Fibroblast of lung (primary cell): ENCODE measurements around the gene PLEKHA8. TPM values are rescaled to one million over a fixed set of nuclear protein-coding genes. Genes with fewer than 3 reads are reported as not detected.

ENCODE experiments used
- DNase-seq, 2 donors: peaks; one replicate each; pipeline versions ENCODE4 v3.0.0 to v3.0.0-alpha.2; 2010; ENCODE audit warnings: low read depth in 2 of 2
- H2AFZ ChIP-seq: 2 replicates; pipeline ENCODE4 v1.5.1; 2012; ENCODE audit warnings: low read length, control low read depth, inconsistent platforms
- H3K27ac ChIP-seq: 2 replicates; pipeline ENCODE4 v1.5.1; 2011; ENCODE audit warnings: low read length, control low read depth; ENCODE audit not compliant: insufficient read depth
- H3K27me3 ChIP-seq: 2 replicates; pipeline ENCODE4 v1.5.1; 2011; ENCODE audit warnings: mild to moderate bottlenecking, low read length; ENCODE audit not compliant: control insufficient read depth, insufficient read depth
- H3K36me3 ChIP-seq: 2 replicates; pipeline ENCODE4 v1.5.1; 2011; ENCODE audit warnings: low read length; ENCODE audit not compliant: control insufficient read depth, insufficient read depth
- H3K4me1 ChIP-seq: 2 replicates; pipeline ENCODE4 v1.5.1; 2011; ENCODE audit warnings: low read length; ENCODE audit not compliant: control insufficient read depth, insufficient read depth; ENCODE audit errors: extremely low read depth
- H3K4me2 ChIP-seq: 2 replicates; pipeline ENCODE4 v1.5.1; 2011; ENCODE audit warnings: low read length, control low read depth; ENCODE audit not compliant: insufficient read depth; ENCODE audit errors: extremely low read depth
- H3K4me3 ChIP-seq, 4 experiments: fragments of 200-600 bp in 1 of 4; sonication (generic) in 1 of 4; replicated peaks in 1 of 4; 2 replicates each; pipeline ENCODE4 v1.5.1; 2011 to 2016; ENCODE audit warnings: low read length in 4 of 4, low read depth in 3 of 4, mild to moderate bottlenecking in 3 of 4, control low read depth in 2 of 4, inconsistent platforms in 1 of 4, mixed read lengths in 1 of 4; ENCODE audit not compliant: insufficient read depth in 1 of 4; ENCODE audit errors: control extremely low read depth in 1 of 4
- H3K79me2 ChIP-seq: 2 replicates; pipeline ENCODE4 v1.5.1; 2012; ENCODE audit warnings: mild to moderate bottlenecking, low read length, inconsistent platforms; ENCODE audit not compliant: control insufficient read depth, insufficient read depth
- H3K9ac ChIP-seq: 2 replicates; pipeline ENCODE4 v1.5.1; 2011; ENCODE audit warnings: mild to moderate bottlenecking, low read length, control low read depth; ENCODE audit not compliant: insufficient read depth
- H3K9me3 ChIP-seq: 2 replicates; pipeline ENCODE4 v1.5.1; 2012; ENCODE audit warnings: low read depth, low read length; ENCODE audit not compliant: control insufficient read depth, insufficient read depth
- H4K20me1 ChIP-seq: 2 replicates; pipeline ENCODE4 v1.5.1; 2011; ENCODE audit warnings: low read length; ENCODE audit not compliant: control insufficient read depth, insufficient read depth; ENCODE audit errors: extremely low read depth
- EZH2 ChIP-seq: IDR thresholded peaks from 2 replicates; pipeline ENCODE4 v1.5.1; 2012; ENCODE audit warnings: low read length, control low read depth, mild to moderate bottlenecking; ENCODE audit errors: missing control alignments
- polyA plus RNA-seq, 2 donors: library from polyadenylated mRNA; depleted of rRNA in 1 of 2; stranded (reverse) in 1 of 2; unstranded in 1 of 2; fragments of >200 nt; gene quantifications; 2 replicates each; pipeline ENCODE4 v1.2.1, GENCODE V29; 2011 to 2012; ENCODE audit warnings: missing spikeins in 1 of 2
- total RNA-seq: library from RNA; depleted of rRNA; stranded (reverse); fragments of >200 nt; gene quantifications from 2 replicates; pipeline ENCODE4 v1.2.1, GENCODE V29; 2014
- TF ChIP-seq, protein P1 (sequence below), 2 donors: IDR thresholded peaks in 1 of 2; conservative IDR thresholded peaks in 1 of 2; 1 replicate in 1 of 2; 2 replicates in 1 of 2; pipeline ENCODE4 v1.5.1; 2011 to 2012; ENCODE audit warnings: low read length in 2 of 2, control low read depth in 1 of 2, inconsistent platforms in 1 of 2, low read depth in 1 of 2, mild to moderate bottlenecking in 1 of 2

Gene PLEKHA8
- total and polyA plus RNA-seq, 2 donors (not counting 1 experiment from before 2014, with no cell fraction given) = 9.5 to 15.5 TPM

DNA sequence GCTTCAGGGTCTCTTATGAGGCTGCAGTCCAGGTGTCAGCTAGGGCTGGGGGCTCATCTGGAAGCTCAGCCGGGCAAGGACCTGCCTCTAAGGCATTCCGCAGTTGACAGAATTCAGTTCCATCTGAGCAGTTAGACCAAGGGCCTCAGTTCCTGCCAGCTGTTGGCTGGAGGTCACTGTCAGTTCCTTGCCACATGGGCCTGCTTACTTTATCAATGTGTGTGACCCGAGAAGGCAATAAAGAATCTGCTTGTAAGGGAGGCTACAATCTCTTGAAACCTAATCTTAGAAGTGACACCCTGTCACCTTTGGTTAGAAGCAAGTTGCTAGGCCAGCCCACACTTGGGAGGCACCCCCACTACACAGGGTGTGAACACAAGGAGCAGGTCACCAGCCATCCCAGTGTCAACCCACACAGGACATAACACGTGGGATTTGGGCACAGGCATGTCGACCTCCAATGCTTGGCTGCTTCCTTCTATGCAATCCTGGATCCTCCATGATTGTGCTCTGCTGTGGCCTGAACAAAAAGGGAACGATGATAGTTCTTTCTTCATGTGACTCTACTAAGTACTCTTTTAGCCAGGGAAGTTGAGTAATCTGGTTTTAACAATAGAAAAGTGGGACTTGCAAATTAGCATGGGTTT lies 148.4 kb downstream of the PLEKHA8 start:
- no peaks in the 10 kb centered on the region for H4K20me1 ChIP-seq
- TF ChIP-seq, protein P1, sequence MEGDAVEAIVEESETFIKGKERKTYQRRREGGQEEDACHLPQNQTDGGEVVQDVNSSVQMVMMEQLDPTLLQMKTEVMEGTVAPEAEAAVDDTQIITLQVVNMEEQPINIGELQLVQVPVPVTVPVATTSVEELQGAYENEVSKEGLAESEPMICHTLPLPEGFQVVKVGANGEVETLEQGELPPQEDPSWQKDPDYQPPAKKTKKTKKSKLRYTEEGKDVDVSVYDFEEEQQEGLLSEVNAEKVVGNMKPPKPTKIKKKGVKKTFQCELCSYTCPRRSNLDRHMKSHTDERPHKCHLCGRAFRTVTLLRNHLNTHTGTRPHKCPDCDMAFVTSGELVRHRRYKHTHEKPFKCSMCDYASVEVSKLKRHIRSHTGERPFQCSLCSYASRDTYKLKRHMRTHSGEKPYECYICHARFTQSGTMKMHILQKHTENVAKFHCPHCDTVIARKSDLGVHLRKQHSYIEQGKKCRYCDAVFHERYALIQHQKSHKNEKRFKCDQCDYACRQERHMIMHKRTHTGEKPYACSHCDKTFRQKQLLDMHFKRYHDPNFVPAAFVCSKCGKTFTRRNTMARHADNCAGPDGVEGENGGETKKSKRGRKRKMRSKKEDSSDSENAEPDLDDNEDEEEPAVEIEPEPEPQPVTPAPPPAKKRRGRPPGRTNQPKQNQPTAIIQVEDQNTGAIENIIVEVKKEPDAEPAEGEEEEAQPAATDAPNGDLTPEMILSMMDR (conservative IDR thresholded peaks at IDR 0.05 in 1 of 2, IDR thresholded peaks at IDR 0.05 in 1 of 2; ENCODE audit: low read depth in 1 of 2, low read length in 2 of 2) = no peak
- TF ChIP-seq EZH2 = no peak
- no peaks in the 10 kb centered on the region for H3K79me2 ChIP-seq
- H3K9ac ChIP-seq = no peak overlapping the region
- no peaks in the 10 kb centered on the region for H3K9me3 ChIP-seq
- H3K27me3 ChIP-seq = no peaks in the 10 kb centered on the region
- H3K4me3 ChIP-seq = no peak overlapping the region
- no peak for DNase-seq
- H3K27ac ChIP-seq = no peak overlapping the region
- H2AFZ ChIP-seq = no peak overlapping the region
- H3K36me3 ChIP-seq = no peaks in the 10 kb centered on the region
- H3K4me1 ChIP-seq = peaks cover 17% of the 10 kb centered on the region
- no peak overlapping the region for H3K4me2 ChIP-seq

DNA sequence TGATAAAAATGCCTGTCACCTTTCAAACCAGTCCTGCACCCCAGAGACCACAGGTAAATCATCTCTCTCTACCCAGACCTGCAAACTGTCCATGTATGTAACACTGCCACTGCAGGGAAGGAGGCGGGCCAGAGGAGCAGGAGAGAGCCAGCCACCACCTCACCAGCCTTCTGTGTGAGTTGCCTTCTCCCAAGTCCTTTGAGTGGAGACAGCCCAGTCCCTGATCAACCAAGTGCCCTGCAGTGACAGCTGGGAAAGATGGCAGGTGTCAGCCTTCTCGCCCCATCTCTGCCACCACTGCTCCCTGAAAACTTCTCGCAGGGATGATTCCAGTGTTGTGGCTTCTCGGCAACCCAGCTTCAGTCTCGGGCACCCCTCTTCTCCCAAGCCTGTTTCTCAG lies 149.0 kb downstream of the PLEKHA8 start:
- Histone ChIP-seq H3K4me3 (no peak overlapping the region), H3K9me3 (no peaks in the 10 kb centered on the region), H3K9ac (no peak overlapping the region), H3K4me1 (peaks cover 15% of the 10 kb centered on the region), H4K20me1 (no peaks in the 10 kb centered on the region), H3K4me2 (no peak overlapping the region), H3K36me3 (no peaks in the 10 kb centered on the region), H3K27me3 (no peaks in the 10 kb centered on the region), H2AFZ (no peak overlapping the region), H3K79me2 (no peaks in the 10 kb centered on the region), H3K27ac (no peak overlapping the region)
- TF ChIP-seq EZH2 = no peak
- TF ChIP-seq, protein P1 (conservative IDR thresholded peaks at IDR 0.05 in 1 of 2, IDR thresholded peaks at IDR 0.05 in 1 of 2; ENCODE audit: low read depth in 1 of 2, low read length in 2 of 2) = no peak
- DNase-seq = no peak

DNA sequence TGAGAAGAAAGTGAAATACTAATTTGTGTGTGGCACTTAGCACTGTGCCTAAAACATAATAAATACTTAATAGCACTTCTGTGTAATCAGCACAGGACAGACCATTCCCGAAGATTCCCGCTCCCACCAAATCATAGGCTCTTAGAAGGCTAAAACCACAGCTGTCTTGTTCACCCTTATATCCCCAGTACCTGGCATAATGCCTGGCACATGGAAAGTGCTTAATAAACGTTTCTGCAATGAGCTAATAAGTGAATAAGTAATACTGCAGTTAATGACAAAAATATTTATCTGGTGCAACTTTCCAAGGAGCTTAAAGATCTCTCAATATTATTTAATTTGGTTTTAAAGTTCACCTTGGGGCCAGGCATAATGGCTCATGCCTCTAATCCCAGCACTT lies 149.8 kb downstream of the PLEKHA8 start:
- Histone ChIP-seq H3K79me2 (no peaks in the 10 kb centered on the region), H2AFZ (no peak overlapping the region), H3K9ac (no peak overlapping the region), H3K4me1 (peaks cover 10% of the 10 kb centered on the region), H3K4me2 (no peak overlapping the region), H4K20me1 (no peaks in the 10 kb centered on the region), H3K4me3 (no peak overlapping the region), H3K9me3 (no peaks in the 10 kb centered on the region), H3K27me3 (no peaks in the 10 kb centered on the region), H3K36me3 (no peaks in the 10 kb centered on the region), H3K27ac (no peak overlapping the region)
- DNase-seq = peak in 1 of 2 donors; percentile 23
- TF ChIP-seq, protein P1 (conservative IDR thresholded peaks at IDR 0.05 in 1 of 2, IDR thresholded peaks at IDR 0.05 in 1 of 2; ENCODE audit: low read depth in 1 of 2, low read length in 2 of 2) = no peak
- no peak for TF ChIP-seq EZH2
